OCI-LY3 (cell line): Measurements from ENCODE around the gene ATP10B.

Experiments
- CTCF ChIP-seq: fragments of 200-600, 300-600 bp; sonication (generic); IDR thresholded peaks from 2 replicates; pipeline ENCODE4 v1.5.1; 2014; ENCODE audit warnings: antibody characterized with exemption, low read length, low read depth
- EZH2phosphoT487 ChIP-seq: fragments of 200-600 bp; shearing (Covaris generic); IDR thresholded peaks from 2 replicates; pipeline ENCODE4 v1.6.1; 2018; ENCODE audit warnings: antibody characterized with exemption, mixed run types, low read depth

GRCh38 chr5:160565376-160565775 lies 286.6 kb downstream of the ATP10B start:
- TF ChIP-seq CTCF (no peak), EZH2phosphoT487 (no peak)
